ENCODE data around the gene XIRP1.
"Not testable (repeated sequence)": the region's sequence is repeated elsewhere in the genome, so short reads cannot be mapped to it uniquely, and the experiment has no call there.

XIRP1 gene

DNA sequence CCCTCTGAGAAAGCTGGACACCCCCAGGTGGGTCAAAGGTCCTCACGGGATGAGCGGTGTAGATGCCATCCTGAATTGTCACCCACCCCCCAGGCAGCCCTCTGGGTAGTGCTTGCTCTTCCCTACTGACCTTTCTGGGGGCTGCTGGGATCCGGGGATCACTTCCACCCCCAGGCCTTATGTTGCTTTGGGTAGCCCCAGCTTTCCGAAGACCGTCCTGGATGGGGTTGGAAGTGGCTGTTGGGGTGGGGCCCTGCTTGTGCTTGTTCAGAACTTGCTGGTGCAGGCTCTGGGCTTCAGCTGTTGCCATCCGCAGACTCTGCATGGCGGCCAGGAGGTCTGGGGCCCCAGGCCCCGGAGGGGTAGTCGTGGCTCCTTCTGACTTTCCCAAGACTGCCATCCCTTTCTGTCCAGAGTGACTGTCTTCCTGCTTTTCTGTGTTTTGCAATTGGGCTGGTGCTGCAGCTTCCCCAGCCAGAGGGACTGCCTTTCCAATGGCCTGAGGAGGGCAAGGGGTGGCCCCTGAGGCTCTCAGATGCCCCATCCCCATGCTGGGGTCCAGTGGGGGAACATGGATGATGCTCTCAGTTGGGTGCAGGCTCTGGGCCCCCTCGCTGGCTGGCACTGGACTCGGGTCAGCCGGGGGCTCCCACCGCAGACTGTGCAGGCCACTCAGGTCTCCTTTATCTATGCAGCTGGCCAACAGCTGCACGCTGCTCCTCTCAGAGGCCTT is 6.3 kb downstream of the XIRP1 start:
- DNase-seq, result no peak

DNA sequence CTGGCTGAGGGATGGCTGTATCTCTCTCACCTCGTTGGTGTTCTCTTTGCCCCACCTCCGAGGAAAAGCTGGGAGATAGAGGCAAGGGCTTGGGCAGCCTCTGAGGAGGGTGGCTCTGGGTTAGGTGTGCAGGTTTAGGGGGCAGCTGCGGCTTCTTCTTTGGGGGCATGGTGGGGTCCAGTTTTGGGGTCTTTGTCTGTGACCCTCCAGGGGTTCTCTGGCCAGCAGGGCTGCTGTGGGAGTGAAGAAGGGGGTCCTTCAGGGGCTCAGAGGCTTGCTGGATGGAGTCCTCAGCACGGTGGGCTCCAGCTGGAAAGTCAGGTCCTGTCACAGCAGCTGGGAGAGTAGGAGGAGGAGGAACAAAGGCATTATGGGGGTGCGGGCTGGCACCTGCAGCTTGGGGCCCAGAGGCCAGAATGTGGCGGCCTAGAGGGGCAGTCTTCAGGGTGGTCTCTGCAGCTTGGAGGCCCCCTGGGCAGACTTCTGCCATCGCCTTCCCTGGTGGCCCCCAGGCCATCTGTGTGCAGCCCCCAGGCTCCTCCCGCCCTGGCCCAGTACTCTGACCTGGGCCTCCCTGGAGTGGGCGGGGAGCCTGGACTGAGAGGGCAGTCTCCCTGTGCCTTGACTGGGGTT is 7.0 kb downstream of the XIRP1 start:
- DNase-seq, result no peak

DNA sequence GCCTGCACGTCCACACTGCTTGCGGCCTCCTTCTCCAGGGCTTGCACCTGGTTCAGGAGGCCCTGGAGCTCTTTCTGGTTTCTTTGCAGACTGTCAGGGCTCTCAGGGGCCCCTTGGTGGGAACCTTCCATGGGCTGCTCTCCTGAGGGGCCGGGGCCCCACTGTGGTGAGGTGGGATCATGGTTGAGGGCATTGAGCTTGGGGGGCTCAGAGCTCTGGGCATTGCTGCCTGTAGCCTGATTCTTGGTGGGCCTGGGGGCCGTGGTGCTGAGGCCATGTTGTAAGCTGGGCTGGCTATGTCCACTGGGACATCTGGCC is 7.5 kb downstream of the XIRP1 start:
- no peak for DNase-seq

DNA sequence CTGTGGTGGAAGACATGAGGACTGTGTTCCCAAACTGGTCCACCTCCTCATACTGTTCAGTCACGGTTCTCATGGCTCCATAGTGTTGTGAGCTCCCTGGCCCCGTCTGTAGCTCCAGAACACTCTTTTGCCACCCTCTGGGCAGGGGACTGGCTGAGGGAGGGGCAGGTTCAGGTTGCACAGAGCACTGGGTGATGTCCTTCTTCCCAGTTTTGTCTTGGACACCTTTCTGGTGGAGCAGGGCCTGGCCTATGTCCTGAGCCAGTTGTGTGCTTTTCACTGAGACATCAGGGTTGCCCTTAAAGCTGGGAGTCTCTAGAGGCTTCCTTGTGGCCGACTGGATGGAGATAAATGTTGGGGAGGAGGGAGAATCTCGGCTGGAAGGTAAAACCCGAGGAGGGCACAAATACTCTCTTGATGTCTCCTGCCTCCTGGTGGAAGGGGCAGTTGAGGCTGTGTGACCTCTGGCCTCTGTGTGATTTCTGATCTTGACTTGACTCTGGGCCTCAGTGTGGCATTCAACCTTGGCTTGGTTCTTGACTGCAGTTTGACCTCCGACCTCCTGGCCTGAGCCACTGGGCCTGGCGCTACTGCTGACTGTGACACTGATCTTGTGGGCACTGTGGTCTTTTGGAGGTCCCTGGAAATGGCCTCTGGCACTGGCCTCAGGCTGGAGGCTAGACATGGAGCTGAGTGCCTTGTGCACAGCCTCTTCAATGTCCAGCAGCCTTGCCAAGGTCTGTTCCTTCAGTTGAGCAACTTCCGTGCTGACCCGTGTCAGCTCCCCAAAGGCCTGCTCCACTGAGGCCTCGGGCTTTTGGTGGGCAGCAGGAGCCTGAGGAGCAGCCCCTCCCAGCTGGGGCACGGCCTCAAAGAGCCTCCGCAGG is 8.1 kb downstream of the XIRP1 start:
- no peak for DNase-seq

DNA sequence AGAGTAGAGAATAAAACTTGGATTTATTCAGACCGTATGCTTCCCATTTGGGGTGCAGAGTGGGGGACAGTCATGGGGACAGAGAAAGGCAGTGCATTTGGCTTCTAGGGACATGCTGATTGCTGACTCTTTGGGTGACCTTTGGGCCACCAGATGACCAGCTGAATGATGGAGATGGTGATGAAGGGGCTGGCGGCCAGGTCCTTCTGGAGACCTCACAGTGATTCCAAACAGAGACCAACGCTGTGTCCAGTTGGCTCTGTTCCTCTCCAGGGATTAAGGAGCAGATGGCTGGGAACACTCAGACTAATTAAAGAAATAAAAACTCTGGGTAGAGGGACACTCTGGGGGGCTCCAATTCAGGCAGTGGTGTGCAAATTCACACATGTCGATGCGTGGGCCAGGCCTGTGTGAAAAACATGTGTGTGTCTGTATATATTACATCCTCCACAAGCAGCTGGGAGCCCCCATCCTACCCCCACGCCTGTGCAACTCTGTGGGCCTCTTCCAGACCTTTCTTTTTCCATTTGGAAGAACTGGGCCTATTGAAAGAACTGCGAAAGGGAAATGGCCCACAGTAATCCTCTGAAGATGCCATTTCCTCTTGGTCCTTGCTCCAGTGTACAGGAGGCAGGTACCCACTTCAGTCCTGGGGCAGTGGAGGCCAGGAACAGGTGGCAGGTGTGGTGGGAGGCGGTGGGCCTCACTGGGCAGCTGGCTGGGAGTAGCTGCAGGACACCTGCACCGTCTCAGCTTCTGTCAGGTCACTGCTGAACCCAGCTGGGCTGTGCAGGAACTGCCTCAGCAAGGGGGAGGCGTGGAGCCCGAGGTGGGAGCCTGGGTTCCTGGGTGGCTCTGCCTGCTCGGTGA is 8.9 kb downstream of the XIRP1 start:
- no peak for DNase-seq

DNA sequence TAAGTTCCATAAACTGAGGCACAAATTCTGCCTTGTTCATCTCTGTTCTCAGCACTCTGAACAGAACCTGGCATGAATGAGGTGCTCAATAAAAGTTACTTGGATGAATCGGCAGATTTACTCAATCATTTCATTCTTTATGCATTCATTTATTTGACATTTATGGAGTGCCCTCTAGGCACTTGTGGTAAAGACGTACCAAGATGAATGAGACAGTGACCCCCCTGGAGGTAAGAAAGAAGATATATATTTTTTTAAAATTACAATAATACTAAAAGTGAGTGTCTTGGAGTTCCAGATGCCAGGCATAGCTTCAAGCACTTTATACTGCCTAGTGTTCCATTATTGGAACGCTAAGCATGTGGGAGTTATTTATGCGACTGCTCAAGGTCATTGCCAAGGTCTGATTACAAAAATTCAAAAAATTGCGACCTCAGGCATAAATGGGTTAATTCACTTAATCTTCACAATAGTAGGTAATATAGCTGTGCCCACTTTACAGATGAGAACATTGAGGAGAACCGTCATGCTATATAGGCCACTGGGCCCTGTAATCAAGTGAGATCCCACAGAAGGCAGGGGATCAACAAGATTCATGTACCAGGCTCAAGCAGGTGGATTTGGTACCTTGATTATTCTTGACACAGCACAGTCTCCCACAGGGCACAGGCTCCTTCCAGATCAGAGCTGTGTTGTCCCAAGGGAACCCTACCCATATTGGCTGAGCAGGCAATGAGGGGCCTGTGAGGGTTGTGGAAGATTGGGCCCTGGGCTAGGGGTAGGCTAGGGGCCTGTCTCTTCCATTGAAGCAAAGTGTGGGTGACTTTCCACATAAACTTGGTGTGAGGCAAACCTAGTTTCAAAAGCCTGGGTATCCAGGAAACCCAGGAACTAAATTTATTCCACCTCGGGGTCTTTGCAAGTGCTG is 10.7 kb downstream of the XIRP1 start:
- no peak for DNase-seq

DNA sequence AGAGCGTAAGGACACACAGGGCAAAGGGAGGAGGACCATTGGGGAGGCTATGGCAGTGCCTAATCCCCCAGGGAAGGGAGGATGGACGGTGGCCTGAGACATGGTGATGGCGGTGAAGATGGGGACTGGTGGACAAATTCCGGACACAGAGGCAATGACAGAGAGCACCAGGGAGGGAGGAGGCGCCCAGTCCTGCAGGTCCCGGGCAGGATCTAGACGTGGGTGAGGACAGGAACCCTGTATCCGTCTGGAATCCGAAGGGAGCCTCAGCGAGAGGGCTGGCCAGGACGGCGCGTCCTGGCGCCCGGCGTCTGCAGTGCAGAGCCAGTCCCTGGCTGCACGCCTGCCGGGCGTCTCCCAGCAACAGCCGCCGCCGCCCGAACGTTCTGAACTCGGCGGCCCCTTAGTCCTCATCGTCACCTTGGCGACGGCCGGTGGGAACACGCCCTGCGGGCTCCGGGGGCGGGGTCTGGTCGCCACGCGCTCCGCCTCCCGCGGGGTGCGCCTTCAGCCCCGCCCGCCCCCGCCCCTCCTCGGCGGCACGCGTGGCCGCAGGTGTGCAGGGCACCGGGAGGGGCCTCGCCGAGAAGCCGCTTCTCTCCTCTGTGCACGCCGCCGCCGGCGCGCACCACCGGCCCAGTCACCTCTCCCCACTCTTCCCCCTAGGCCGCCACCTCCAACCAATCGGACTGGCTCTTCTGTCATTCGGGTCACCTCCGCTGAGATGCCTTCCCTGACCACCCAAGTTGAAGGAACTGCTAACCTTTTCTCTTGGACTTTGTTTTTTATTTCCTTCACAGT is 11.6 kb downstream of the XIRP1 start:
- DNase-seq, result peak; percentile 85 to 90

DNA sequence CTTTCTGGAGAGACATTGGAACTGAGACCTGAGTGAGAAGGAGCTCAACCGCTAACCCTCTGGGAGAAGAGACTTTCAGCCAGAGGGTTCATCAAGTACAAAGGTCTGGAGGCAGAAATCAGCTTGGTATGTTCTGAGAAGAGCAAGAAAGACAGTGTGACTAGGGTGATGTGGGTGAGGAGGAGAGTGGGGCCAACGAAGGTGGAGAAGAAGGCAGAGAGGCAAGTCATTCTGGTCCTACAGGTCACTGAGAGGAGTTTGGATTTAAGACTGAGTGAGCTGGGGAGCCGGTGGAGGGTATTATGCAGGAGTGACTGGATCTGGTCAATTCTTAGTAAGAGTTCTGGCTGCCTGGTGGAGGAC is 12.2 kb downstream of the XIRP1 start:
- DNase-seq, result no peak

DNA sequence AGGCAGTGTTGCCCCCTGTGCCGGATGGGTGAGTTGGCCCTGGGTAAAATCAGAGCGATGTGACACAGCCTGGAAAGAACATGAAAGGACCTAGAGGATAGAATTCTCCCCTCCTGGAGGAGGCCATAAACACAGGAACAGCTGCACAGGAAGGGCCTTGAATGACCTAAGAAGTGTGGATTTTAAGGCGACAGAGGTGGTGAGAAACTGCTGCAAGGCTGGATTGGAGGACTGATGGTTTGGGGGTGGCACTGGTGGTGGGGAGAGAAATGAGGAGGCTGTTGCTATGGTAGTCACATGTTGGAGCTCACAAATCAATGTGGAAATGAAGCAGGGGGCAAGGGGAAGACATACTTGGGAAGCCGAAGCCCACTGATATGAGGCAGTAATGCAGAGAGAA is 13.8 kb downstream of the XIRP1 start:
- DNase-seq, result no peak

DNA sequence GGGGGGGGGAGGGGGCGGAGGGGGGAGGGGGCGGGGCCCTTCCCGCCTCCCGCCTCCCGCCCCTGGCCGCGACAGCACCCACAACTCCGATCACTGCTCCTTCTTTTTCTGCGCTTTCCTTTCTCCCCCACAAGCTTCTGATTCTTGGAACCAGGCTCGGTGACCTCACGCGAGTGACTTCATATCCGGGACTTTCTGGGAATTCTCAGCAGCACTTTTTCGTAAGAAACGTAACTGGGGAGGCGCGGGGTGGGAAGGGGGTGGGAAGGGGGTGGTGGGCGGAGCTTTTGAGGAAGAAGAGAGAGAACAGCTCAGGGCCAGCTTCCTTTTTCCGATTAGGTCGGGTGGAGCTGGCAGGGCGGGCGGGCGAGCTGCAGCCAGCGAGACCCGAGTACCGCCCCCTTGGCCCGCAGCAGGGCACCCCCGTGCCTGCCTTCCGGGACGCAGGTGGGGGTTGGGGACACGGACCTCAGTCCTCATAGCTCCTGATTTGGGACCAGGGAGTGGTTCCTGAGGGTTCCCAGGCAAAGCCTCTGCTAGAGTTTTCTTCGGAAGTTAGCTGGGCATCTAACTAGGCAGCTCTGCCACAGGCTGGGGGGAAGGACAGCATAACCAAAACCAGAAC is 14.6 kb downstream of the XIRP1 start:
- DNase-seq, result peak; percentile 86

DNA sequence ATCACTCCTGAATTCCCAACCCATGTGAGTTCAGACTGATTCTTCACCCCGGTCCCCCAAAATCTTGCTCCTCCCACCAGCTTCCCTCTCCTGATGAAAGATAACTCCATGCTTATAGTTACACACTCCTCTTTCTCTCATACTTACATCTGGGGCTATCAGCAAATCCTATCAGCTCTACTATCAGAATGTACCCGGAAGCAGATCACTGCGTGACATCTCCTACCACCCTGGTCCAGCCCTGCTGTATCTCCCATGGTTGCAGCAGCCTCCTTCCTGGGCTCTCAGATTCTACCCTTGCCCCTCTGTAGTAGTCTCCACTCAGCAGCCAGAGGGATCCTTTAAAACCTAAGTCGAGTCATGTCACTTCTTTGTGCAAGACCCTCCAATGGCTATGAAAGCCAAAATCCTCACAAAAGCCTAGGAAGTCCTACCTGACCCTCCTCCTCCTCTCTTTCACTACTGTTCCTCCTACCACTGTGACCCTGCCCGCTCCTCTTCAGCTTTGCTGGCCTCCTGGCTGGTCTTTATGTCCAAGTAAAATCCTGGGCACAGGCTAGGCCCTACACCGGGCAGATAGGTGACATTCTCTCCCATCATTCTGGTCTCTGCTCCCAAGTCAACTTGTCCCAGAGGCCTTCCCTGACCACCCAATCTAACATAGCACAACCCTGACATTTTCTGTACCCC is 16.2 kb downstream of the XIRP1 start:
- DNase-seq, result no peak

DNA sequence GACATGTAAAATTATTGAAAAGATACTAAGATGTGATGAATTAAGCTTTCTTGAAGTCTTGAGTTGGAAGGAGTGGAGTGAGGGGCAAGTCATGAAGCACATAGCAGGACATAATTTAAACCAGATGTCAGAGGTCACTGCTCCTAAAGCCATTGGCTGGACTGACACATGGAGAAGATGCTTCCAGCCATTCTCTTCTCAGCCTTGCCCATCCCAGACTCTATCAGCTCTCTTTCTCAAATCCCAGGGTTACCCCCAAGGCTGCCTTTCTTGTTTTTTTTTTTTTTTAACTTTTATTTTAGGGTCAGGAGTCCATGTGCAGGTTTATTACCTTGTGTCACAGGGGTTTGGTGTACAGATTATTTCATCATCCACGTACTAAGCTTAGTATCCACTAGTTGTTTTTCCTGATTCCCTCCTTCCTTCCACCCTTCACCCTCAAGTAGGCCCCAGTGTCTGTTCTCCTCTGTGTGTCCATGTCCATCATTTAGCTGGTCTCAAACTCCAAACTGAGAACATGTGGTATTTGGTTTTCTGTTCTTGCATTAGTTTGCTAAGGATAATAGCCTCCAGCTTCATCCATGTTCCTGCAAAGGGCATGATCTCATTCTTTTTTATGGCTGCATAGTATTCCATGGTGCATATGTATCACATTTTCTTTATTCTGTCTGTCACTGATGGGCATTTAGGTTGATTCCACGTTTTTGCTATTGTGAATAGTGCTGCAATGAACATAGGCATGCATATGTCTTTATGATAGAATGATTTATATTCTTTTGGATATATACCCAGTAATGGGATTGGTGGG is 18.9 kb downstream of the XIRP1 start:
- DNase-seq, result no peak

DNA sequence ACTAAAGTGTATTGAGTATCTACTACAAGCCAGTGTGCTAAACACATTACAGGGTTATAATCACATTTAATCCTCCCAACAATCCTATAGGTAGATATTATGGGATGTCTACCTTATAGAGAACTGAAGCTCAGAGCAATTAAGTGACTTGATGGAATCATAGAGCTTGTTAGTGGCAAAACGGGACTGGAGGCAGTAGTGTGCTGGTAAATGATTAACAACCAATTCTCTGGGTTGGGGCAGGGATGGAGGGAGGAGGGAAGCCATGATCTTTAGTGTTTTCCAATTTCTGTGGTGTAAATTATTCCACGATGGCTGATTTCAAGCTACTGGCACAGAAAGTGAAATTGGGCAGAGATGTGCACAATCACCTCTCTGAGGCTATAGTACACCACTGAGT is 20.5 kb downstream of the XIRP1 start:
- DNase-seq, result no peak

DNA sequence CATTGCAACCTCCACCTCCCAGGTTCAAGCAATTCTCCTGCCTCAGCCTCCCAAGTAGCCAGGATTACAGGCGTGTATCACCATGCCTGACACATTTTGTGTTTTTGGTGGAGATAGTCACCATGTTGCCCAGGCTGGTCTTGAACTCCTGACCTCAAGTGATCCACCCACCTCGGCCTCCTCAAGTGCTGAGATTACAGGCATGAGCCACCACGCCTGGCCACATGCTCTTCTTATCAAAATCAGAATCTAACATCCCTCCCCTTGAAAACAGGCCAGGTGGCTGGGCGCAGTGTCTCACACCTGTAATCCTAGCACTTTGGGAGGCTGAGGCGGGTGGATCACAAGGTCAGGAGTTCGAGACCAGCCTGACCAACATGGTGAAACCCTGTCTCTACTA is 21.5 kb downstream of the XIRP1 start:
- not testable (repeated sequence) for DNase-seq

DNA sequence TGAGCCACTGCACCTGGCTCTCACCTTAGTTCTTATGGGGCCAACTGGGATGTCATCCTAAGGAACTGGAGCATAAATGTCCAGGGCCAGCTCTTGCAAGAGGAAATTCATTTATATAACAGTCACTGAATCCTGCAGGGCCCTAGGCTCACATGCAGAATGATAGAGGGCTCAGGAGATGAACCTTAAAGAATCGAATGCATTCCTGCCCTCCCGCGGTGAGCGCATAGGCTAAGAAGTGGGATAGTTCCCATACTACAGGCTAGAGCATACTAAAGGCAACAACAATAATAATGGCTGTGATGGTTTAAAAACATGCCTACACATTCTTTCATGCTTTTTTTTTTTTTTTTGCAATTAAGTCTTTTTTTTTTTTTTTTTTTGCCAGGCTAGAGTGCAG is 21.9 kb downstream of the XIRP1 start:
- DNase-seq, result no peak

DNA sequence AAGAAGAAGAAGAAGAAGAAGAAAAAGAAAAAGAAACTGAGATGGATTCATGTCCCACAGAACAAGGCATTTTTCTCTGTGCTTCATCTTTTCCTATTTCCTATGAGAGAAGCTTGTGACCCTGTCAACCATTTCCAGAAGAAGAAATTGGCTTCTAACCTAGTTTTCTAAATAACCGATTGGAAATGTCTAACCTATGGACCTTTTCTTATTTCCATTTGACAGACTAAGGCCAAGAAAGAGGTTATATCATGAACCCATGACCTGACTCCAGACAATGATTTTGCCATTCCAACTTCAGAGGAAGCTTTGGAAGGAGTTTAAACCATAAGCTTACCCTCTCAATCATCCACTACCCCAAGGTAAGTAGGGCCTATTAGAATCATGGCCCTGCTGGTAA is 22.7 kb downstream of the XIRP1 start:
- no peak for DNase-seq

DNA sequence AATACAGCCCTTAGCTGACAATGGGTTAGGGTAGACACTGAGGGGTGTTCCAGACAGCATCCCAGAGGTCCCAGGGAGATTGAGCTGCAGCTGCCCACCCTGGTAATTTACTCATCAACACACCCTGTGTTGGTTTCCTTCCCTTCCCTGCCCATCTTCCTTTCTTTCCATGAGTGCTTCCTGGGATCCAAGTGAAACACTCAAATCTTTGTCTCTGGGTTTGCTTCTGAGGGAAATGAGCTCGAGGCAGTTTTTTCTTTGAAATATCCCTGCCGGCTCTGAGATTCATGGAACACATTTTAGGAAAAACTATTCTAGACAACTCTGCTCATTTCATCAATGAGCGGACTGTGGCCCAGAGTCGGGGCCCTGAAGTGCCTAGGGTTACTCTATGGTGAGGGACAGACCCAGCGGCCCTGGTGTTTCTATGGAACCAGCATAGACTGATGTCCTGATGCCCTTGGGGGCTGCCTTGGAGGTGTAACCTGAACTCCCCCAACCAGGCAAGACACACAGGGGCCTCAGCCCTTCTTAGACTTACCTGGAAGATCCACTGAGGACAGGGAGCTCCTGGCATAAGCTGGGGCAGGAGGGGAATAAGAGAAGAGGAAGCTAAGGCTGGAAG is 24.1 kb downstream of the XIRP1 start:
- no peak for DNase-seq

DNA sequence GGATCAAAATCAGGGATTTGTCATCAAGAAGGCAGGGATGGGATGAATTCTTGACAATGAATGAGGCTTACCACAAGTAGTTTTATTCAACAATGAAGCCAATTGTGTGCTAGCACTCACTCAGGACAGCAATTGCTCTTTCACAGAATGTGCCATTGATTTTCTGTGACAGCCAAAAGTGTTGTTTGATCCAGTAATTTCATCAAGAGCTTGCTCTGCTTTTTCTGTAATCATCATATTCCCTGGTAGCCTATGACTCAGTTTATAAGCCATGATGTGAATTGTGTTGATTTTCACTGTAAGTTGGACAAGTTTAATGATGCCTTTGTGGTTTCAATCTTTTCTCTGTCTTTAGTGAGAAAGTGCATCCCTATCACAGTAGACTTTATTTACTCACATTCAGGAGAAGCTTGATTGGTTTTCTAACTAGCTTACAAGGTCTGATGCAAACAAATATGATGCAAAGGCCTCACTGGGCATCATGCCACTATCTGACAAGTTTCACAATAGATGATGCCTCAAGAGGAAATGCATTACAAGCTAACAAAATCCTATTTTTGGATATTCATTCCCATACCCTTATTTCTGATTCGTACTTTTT is 25.4 kb downstream of the XIRP1 start:
- DNase-seq, result no peak

Data from activated CD4-positive, alpha-beta T cell treated with anti-CD3 and anti-CD28 coated beads for 4 hours (primary cell).